Measurements from ENCODE around the gene MFSD6L.
"Not testable (repeated sequence)": the region's sequence is repeated elsewhere in the genome, so short reads cannot be mapped to it uniquely, and the experiment has no call there.

MFSD6L gene

DNA sequence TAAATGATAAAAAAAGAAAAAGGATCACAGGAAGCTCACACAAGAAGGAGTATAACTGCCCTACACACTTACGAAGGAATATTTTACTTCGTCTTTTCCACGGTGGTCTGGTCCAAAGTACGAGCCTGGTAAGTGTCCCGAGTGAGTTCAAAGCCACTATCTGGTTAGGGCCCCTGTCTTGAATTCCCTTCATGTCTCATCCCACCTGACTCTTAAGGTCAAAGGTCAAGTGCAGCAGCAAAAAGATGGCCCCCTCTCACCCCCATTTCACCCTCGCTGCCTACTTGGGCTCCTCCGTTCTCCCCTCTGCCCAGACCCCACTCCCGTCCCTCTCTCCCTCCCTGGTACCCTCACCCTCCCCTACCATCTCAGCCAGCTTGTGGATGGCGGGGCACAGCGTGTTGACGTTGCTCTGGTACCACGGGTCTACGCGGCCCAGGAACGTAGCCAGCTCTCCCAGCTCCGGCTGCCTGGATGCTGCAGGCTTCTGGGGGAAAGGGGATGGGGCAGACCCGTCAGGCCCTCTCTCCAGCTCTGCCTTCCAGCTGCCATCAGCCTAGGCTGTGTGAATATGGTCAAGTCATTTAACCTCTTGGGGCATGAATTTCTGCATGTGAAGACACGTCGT, 27.8 kb upstream of the MFSD6L start:
- DNase-seq (ENCODE audit: low read depth) = no peak

DNA sequence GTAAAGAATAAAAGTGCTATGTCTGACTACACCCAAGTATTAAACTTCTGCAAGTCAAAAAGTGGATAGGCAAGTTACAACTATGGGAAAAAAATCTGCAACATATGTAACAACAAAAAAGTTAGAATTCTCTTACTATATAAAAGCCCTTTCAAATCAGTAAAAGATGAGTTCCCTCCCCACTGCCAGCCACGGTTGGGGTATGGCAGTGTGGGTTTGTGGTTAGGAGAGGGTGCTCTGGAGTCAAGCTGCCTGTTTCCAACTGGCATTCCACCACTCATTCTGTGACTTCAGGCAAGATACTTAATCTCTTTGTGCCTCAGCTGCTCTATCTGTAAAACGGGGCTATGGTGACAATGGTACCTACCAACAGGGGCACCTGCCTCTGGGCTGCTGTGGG, 26.6 kb upstream of the MFSD6L start:
- DNase-seq (ENCODE audit: low read depth) = no peak

DNA sequence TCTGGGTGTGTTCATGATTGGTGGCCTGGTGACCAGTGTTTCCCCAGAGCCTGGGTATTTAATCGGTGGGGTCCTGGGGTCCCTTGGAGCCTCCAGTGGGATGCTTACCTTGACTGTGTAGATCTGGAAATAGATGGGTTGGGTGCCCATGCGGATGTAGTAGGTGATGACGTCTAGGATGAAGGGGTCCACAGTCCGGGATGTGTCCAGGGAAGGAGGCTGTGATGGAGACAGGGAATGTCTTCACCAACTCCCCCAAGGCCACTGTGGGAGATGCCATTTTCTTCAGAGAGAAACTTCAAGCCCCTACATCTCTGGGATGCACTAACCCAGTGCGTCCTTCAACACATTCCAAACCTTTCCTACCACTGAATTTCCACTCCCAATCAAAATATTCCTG, 24.1 kb upstream of the MFSD6L start:
- DNase-seq (ENCODE audit: low read depth) = no peak

DNA sequence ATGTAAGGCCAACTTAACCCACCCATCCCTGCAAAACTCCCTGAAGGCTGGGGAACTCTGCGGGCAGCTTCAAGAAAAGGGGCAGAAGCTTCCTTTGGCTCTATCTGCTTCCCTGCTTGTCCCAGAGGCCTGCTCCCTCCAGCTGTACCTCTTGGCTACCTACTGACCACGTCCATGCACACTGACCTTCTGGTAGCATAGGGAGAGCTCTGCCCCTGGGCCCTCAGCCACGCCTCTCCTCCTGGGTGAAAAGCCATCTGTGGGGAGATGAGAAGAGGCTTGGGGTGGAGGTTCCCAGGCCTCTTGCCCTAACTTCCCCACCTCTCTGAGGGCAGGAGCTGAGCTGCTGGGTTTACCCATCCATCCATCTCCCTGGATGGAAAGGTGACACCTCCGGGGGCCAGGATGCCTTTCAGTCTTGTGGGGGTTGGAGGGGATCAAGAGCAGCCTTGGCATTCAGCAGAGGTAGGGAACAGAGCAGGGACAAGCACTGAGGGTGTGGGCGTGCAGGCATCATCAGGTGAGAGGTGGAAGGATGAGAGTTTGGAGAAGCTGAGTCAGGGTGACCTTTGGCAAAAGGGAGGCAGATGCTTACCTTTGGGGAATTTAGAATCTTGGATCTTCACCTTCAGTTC, 23.4 kb upstream of the MFSD6L start:
- no peak for DNase-seq (ENCODE audit: low read depth)

DNA sequence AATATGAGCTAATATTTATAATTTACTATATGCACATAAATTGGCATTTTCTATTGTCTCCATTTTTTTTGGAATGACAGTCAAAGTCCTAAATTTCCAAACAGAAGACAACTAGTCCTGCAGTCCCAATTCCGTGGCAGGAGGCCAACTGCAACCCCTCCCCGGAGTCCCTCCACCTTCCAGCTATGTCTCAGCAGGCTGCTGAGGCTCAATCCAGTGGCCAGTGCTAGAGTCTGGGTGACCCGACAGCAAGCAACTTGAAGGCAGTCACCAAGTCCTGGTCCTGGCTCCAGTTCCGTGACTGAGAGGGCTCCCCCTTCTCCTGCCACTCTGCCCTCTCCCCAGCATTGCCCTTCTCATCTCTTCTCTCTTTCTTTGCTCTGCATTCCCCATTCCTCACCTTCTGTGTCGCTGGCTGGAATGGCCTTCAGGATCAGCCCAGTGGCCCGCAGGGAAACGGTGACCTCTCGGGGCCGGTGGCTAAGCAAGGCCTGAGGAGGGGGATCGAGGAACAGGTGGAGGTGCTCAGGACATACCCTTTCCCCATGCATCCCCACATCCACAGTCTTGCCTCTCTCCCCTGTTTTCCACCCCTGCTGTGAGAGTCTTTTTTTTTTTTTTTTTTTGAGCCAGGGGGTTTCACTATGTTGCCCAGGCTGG, 22.4 kb upstream of the MFSD6L start:
- DNase-seq (ENCODE audit: low read depth) = no peak

DNA sequence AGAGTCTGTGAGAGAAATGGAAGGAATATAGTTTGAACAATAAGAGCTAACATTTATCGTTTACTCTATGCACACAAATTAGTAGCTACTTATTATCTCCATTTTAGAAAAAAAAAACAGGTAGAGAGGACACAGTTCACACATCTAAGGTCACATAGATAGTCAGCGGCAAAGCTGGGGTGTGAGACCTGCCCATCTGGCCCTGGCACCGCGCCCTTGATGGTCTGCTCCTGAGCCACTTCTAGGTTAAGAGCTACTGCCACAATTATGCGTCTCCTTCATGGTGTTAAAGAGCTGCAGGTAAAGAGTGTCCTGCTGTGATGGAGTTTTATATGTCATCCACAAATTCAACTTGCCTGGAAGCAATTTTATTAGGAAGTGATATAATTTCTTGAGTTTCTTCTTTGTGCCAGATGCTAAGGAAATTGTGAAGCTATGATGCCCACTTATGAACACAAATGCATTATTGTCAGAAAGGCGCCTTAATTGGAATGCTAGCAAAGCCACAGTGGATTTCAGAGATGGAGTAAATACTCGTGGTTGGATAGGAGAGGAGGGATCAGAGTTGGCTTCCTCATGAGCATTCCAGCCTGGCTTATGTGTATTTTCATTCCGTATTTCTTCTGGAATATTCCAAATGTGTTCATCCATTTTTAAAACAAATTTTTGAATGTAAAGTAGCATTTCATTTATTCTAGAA, 21.3 kb upstream of the MFSD6L start:
- DNase-seq (ENCODE audit: low read depth) = no peak

DNA sequence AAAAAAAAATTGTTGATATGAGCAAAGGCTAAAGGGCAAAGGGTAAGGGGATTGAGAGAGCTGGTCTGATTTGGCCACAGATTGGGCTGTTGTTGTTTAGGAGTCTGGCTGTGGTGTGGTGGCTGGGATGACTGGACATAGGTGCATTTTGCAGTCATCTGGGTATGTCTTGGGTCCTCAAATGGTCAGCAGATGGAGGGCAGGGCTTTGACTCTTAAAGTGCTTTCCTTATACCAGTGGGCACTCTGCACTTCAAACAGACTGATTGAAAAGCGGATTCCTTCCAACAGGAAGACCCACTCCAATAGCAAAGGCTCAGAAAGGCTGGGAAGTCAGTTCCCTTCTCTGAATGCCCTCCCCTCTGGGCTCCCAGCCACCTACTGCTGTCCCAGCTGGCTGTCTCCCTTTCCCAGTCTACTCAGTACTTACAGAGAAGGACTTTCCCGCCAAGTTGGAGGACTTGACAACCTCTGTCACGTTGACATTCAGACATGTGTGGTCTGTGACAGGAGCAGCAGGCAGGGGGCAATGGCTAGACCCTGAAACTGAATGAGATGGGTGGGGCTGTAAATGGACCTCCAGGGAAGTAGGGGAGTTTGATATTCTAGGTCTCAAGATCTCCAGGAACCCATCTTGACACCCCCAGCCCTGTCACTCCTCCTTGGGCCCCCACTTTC, 19.6 kb upstream of the MFSD6L start:
- DNase-seq (ENCODE audit: low read depth) = no peak

DNA sequence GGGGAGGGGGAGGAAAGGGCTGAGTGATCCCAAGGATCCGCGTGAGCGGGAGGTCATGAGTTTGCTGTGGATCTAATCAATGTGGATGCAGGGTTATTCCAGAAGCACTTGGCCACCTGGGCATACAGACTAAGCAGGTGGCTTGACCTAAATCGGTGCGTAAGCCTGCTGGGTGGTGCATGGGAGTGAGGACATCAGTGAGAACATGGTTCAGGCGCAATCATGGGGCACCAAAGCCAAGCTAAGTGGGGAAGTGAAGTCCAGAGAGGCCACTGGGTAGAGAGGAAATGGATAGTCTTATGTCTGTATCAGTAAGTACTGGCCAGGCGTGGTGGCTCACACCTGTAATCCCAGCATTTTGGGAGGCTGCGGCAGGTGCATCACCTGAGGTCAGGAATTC, 18.9 kb upstream of the MFSD6L start:
- DNase-seq (ENCODE audit: low read depth) = no peak

DNA sequence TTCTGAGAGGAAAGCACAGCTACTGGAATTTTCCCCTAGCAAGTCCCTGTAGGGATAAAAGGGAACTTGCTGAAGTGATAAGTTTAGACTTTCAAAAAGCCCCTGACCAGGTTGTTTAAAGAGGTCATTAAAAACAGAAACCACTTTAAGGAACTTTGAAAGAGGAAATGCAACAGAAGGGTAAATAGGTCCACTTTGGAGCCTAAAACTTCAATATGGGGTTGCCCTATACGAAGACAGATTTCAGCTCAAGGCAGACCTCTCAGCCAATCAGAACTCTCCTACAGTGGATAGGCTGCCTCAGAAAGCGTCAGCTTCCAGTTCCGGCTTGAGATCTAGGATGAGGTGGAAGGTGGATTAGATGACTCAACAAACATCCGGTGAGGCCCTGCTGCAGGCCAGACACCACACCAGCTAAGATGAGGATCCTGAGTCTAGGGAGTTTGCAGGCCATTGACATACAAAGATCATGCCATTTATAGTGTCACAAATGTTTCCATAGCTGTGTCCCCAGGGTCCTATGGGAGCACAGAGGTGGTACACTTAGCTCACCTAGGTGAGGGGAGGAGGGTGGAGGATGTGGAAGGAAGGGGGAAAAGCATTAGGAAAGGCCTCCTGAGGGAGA, 7.9 kb upstream of the MFSD6L start:
- no peak for DNase-seq (ENCODE audit: low read depth)

DNA sequence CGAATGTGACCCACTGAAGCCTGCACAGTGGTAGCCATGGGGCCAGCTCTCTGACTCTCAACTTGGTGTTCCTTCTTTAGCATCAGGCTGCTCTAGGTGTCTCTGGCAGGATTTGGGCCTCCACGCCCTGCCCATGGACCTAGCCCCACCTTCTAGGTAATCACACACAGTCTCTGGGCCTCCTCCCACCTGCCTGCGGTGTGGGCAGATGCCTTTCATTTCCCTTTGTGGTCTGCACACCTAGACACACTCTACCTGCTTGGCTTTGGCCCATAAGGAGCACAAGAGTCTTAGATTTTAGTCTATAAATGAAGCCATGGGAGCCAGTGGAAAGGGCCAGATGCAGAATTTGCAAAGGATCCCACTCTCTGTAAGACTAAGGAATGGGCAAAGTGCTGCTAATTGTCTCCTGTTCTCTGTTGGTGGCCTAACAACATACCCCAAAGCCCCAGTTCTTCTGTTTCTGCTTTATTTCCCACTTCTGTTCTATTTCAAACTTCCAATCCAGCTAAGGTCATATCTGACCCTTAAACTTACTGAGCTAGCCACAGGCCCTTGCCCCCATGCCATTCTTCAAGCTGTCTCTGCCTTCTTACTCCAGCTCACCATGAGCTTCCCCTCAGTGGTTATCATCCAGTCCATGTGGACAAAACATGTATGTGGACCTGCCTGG, 7.2 kb upstream of the MFSD6L start:
- DNase-seq (ENCODE audit: low read depth) = no peak

DNA sequence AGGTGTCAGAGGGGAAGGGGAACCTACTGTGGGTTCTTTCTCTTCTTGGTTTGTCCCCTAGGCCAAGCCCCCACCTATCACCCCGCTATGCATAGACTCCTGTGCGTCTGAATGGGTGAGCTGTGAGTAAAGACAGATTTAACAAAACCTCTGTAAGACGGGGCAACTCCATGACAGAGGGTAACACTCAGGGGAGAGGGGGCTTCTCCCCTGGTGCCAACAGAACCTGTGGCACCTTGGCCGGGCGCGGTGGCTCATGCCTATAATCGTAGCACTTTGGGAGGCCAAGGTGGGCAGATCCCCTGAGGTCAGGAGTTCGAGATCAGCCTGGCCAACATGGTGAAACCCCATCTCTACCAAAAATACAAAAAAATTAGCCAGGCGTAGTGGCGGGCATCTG, 6.2 kb upstream of the MFSD6L start:
- DNase-seq (ENCODE audit: low read depth) = not testable (repeated sequence)

DNA sequence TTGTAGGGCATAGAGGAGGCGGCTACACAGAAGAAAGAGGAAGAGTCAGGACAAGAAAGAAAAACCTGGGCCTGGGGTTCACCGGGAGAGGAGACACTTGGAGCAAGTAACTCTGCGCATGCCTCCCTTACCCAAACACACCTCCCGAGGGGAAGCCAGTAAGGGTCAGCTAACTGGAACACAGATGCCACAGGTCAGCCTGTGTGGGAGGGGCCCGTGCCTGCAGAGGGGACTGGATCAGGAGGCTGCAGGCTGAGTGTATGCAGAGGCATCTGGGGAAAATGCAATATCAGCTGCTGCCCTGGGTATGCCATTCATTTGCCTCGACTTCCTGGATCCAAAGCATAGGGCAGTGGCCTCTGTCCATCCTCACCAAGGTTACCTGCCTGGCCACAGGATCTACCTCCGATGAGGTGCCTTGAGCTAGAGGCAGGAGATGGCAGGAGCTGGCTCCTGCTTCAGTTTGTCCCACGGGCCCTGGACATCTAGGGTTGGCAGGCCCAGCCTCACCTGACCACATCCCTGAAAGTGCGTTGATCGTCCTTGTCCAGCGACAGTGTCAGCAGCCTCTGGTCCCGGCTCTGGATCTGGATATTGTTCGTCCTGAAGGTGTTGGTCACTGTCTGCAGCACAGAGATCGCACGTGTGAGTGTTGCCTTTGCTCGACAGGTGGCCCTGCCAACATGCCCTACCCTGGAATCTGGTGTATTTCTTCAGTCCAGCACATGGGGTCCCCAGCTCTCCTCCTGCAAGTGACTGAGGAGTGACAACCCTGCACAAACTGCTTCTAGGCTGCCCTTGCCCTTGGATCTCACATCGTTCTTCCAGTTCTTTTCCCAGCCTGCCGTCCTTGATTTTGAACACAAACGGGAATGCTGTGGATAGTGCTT, 4.6 kb upstream of the MFSD6L start:
- DNase-seq (ENCODE audit: low read depth) = no peak

DNA sequence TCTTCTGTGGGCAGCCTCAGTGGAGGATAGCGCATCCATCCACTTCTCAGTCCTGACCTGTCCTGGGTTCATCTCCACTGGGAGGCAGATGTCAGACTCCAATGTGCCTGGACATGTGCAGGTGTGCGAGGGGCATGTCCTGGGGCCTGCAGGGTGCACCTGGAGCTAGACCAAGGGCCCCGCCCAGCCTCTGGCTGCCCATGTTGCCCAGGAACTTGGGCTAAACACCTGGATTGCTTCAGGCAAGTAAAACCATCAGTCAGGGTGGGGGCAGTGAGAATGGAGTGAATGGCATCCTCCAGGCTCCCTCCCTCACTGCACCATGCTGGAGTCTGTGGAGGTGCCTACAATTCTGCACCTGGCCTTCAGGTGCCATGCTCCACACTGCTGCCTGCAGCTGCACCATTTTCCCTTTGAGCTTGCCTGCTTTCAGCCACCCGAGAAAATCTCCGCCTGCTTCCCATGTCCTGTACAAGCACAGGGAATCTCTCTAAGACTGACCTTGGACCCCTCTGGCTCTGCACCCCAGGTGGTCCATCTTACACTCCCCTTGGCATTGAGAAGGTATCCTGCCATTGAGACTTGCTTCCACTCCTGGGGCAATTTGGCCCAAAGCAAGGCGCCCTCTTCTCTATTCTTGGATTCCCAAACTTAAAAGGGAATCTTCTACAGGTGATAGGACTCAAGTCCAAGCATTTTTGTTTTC, 2.1 kb upstream of the MFSD6L start:
- DNase-seq (ENCODE audit: low read depth) = no peak

DNA sequence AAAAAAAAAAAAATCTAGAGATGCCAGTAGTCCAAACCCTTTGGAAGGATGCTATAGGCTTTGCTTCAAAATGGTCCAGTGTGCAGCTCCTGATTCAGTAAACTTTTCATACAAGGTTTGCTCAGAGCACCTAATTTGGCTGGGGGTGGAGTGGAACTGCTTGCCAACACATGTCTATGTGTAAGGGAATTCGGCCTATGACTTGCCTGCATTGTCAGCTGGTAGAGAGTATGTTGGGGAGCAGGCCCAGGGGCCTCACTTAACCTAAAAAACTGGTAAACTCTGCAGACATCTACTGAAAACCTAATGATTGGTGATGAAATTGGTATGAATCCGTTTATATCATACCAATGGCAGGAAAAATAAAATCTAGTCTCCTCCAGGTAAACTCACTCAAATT, 1.5 kb upstream of the MFSD6L start:
- no peak for DNase-seq (ENCODE audit: low read depth)

DNA sequence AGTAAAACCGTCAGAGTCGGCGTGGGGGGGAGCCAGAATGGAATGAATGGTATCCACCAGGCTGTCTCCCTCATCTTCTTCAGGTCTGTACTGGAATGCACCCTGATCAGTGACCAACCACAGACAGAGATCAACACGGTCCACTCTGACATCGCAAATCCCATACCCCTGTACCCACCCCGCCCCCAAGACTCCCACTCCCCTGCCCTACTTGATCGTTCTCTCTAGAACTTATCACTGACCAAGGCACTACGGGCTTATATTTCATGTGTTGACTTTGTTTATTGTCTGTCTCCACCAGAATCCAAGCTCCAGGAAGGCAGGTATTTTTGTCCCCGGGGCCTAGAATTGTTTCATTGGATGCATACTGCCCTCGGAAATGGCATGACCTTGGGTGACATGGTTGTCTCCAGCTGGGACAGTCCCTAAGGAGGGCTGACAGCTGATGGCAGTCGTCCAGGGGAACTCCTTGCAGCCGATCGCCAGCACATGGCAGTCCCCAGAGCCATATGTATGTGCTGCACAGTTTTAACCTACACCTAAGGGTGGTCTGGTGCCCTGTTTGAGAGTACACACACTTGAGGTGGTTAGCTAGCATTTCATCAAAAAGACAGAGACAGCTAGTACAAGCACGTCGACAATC, 526 bp upstream of the MFSD6L start:
- no peak for DNase-seq (ENCODE audit: low read depth)

DNA sequence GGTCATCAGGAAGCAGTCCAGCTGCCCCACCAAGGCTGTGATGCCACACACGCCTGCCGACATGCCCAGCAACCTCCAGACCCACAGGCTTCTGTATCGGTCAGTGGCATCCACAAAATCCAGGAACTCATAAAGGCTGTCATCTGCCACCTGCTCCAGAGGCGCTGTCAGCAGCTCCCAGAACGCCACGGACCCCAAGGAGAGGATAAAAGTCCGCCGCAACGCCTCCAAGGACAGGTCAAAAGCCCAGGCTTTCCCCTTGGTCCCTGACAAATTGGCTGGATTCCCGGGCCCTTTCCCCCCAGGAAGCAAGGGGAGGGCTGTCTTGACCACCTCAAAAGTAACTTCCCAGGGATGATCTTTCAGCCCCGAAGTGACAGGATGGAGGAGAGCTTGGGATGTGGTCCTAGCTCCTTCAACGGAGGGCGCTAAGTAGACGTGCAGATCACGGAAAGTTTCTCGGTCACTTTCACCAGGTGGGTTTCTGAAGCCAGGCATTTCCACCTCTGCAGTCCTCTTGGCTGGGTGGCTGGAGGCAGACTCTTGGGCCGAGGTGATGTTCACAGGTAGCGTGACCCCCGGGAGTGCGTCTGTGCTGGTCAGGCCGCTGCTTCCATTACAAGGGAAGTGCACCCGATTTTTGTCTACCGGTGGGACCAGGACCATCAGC, 854 bp downstream of the MFSD6L start:
- DNase-seq (ENCODE audit: low read depth) = no peak

DNA sequence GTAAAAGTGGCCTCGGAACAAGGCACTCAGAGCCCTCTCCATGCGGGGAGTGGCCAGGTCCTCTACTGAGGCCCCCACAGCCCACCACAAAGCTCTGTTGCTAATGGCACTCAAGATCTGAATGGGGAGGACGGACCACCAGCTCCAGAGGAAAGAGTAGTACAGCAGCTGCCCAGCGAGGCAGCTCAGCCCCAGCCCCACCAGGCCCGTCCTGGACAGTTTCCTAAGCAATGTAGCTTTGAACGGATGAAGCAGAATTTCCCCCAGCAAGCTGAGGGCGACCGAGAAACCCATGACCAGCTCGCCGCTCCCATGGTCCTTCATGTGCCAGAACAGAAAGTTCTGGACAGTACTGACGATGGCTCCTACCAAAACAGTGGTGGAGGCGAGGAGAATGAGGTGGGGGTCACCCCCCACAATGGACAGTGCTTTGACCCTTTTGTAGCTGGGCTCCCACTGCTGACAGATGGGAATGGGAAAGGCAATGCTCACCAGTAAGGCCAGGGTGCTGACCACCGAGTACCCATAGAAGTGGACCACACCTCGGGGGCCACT, 1.5 kb downstream of the MFSD6L start:
- no peak for DNase-seq (ENCODE audit: low read depth)

DNA sequence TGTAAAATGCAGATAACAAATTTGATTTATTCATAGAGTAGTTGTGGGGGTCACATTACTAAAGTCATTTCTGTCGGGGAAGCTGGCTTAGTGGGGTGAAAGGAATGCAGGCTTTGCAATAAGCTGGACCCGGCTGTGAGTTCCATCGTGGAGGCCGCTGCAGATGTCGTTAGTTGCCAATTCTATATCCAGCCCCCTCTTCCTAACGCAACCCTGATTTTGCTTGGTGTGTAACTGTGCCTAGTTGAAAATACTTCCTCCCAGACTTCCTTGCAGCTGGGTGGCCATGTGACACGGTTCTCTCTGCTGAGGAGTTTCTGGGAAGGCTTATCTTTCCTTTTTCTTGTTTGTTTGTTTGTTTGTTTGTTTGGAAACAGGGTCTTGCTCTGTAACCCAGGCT, 4.5 kb downstream of the MFSD6L start:
- DNase-seq (ENCODE audit: low read depth) = no peak

All from activated T-cell treated with anti-CD3 and anti-CD28 coated beads for 48 hours (primary cell).